ENCODE measurements around the gene PLK5. TPM values are rescaled to one million over a fixed set of nuclear protein-coding genes. Genes with fewer than 3 reads are reported as not detected.

The PLK5 gene
- total RNA-seq, 1 donor from 2014 or later = not detected

DNA sequence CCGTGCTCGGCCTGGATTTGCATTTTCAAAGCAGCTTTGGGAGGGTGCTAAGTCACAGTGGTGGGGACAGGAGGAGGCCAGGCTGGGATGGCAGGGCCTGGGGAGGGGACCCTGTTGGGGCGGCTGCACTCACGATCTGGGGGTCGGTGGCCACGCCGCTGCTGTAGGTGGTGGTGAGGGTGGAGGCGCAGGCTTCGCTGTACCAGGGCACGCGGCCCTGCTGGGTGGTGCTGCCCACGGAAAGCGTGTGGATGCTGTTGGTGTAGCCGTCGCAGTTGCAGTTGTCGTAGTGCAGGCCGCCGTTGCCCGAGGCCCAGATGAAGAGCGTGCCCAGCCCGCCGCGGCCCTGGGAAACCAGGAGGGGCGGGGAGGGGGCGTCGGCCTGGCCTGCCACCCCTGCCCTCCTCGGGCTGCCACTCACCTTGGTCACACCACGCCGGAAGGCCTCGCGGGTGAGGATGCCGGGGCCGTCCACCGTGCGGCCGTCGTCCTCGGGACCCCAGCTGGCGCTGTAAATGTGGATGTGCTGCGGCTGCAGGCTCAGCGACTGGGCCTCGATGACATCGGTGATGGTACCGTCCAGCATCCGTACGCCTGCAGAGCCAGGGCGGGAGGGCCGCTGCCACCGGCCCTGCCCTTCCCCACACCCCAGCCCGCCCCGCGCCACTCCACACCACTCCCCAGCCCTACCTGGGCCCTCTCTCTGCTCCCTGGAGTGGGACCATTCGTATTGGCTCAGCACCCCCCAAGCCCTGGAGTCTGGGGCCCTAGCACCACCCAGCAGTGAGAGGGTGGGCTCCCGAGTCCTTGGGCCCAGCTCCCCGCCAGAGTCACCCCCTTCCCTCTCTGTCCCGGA is 36.9 kb upstream of the PLK5 start:
- DNase-seq (ENCODE audit: low spot score) = no peak
- intact Hi-C loops (cut with micrococcal nuclease) = no loop called here
- Mint-ChIP-seq H3K9me3 (no peaks in the 10 kb centered on the region), H3K27ac (no peak overlapping the region), H3K36me3 (ENCODE audit: low read depth) (no peaks in the 10 kb centered on the region), H3K27me3 (ENCODE audit: low read depth) (peaks cover 4% of the 10 kb centered on the region), H3K4me1 (ENCODE audit: low read depth) (peaks cover 11% of the 10 kb centered on the region), H3K4me3 (ENCODE audit: low read depth) (no peak overlapping the region)

DNA sequence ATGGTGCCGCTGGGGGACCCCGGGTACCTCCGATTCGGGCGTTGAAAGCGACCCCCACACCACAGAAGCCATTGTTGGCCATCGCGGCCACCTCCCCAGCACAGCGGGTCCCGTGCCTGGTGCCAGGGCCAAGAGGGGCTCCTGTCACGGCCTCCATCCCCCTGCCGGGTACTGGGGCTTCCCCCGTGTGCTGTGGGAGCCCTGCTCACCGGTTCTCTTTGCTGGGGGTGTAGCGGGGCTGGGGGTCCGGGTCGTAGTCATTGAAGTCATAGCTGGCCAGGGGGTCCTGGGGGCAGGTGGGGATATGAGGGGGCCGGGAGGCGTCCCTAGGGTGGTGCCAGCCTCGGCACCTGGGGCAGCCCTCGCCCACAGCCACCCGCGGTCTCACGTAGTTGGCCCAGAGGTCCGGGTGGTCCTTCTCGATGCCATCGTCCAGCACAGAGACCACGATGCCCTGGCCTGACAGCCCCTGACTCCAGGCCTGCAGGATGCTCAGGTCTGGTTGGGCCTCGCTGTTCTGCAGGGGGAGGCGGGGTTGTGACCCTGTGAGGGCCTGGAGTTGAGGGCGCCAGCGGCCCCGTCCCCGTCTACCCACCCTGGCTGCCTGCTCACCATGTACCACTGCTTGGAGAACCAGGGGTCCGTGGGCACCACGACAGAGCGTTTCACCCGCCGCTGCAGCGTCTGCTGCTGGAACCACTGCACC is 36.1 kb upstream of the PLK5 start:
- no peaks in the 10 kb centered on the region for H3K9me3 Mint-ChIP-seq

GRCh38 chr19:1488282-1488601 is 35.6 kb upstream of the PLK5 start:
- DNase-seq (ENCODE audit: low spot score) = no peak
- Mint-ChIP-seq H3K36me3 (ENCODE audit: low read depth) (no peaks in the 10 kb centered on the region), H3K9me3 (no peaks in the 10 kb centered on the region), H3K4me1 (ENCODE audit: low read depth) (peaks cover 11% of the 10 kb centered on the region), H3K27ac (no peak overlapping the region), H3K4me3 (ENCODE audit: low read depth) (no peak overlapping the region), H3K27me3 (ENCODE audit: low read depth) (peaks cover 9% of the 10 kb centered on the region)
- intact Hi-C loops (cut with micrococcal nuclease) = no loop called here

More for the DNA sequence above, 36.1 kb upstream of the PLK5 start:
- Mint-ChIP-seq H3K27ac (no peak overlapping the region), H3K4me1 (ENCODE audit: low read depth) (peaks cover 11% of the 10 kb centered on the region), H3K27me3 (ENCODE audit: low read depth) (peaks cover 9% of the 10 kb centered on the region), H3K4me3 (ENCODE audit: low read depth) (no peak overlapping the region), H3K36me3 (ENCODE audit: low read depth) (no peaks in the 10 kb centered on the region)
- DNase-seq (ENCODE audit: low spot score) = no peak
- intact Hi-C loops (cut with micrococcal nuclease) = no loop called here

- no peak overlapping the region for H3K27ac Mint-ChIP-seq
- no peak for DNase-seq (ENCODE audit: low spot score)
- H3K4me1 Mint-ChIP-seq (ENCODE audit: low read depth) = peaks cover 11% of the 10 kb centered on the region
- peak overlapping the region; percentile 58 for H3K4me3 Mint-ChIP-seq (ENCODE audit: low read depth)
- peaks cover 9% of the 10 kb centered on the region for H3K27me3 Mint-ChIP-seq (ENCODE audit: low read depth)
- intact Hi-C loops (cut with micrococcal nuclease) = loop anchor here (1.0 kb wide), 2 partner anchors 10 to 323 kb away; partner anchors contain the start of genes ATP8B3 and C19orf25
- no peaks in the 10 kb centered on the region for H3K9me3 Mint-ChIP-seq
- no peaks in the 10 kb centered on the region for H3K36me3 Mint-ChIP-seq (ENCODE audit: low read depth)
These were observed 34.2 kb upstream of the PLK5 start for GRCh38 chr19:1489463-1490310.

GRCh38 chr19:1490311-1491113 is 33.4 kb upstream of the PLK5 start, which contains the start of gene PCSK4:
Gene PCSK4 (minus strand): TSS chr19:1490350. CDS start chr19:1490346, 4 bp downstream.
- H3K27me3 Mint-ChIP-seq (ENCODE audit: low read depth) = peaks cover 9% of the 10 kb centered on the region
- H3K9me3 Mint-ChIP-seq = no peaks in the 10 kb centered on the region
- DNase-seq (ENCODE audit: low spot score) = peak; percentile 96
- H3K27ac Mint-ChIP-seq = peak within 1 kb of the TSS; percentile 81
- peaks cover 11% of the 10 kb centered on the region for H3K4me1 Mint-ChIP-seq (ENCODE audit: low read depth)
- H3K36me3 Mint-ChIP-seq (ENCODE audit: low read depth) = no peaks in the 10 kb centered on the region
- intact Hi-C loops (cut with micrococcal nuclease) = loop anchor here (1.0 kb wide), 2 partner anchors 11 to 322 kb away; partner anchors contain the start of genes ATP8B3 and C19orf25
- peak within 1 kb of the TSS; percentile 81 for H3K4me3 Mint-ChIP-seq (ENCODE audit: low read depth)

DNA sequence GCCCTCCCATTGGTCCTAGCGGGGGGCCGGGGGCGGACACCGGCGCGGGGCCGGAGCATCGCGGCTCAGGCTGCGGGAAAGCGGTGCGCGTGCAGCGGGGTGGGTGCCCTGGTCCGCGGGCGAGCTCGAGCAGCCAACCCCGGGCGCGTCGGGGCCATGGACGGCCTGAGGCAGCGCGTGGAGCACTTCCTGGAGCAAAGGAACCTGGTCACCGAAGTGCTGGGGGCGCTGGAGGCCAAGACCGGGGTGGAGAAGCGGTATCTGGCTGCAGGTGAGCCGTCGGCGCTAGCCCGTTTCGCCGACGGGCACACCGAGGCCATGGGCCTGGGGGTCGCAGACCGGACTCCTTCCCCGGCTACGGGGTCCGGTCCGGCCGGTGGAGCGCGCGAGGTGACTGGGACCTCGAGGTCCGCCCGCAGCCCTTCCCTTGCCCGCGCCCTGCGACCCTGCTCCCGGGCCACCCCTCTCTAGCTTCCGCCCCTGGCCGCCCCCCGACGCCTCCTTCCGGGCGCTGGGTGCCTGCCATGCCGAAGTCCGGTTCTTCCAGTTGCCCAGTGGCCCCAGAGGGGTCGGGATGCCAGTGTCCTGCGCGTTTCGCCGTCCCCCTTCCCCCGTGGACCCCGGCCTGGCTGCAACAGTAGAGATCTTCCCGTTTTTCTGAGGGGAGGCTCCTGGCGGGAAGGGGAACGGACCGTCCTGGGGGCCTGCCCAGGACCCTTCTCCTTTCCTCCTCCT is 32.6 kb upstream of the PLK5 start, which contains the start of gene REEP6:
REEP6 (plus strand) TSS at position 68 of the 735 bp plus-strand sequence; CDS start at position 157, 89 bp downstream.
- H3K27ac Mint-ChIP-seq = peak within 1 kb of the TSS; percentile 81
- H3K9me3 Mint-ChIP-seq = no peaks in the 10 kb centered on the region
- H3K36me3 Mint-ChIP-seq (ENCODE audit: low read depth) = no peaks in the 10 kb centered on the region
- H3K27me3 Mint-ChIP-seq (ENCODE audit: low read depth) = peaks cover 9% of the 10 kb centered on the region
- H3K4me1 Mint-ChIP-seq (ENCODE audit: low read depth) = peaks cover 11% of the 10 kb centered on the region
- no peak for DNase-seq (ENCODE audit: low spot score)
- H3K4me3 Mint-ChIP-seq (ENCODE audit: low read depth) = peak within 1 kb of the TSS; percentile 81
- intact Hi-C loops (cut with micrococcal nuclease) = no loop called here

DNA sequence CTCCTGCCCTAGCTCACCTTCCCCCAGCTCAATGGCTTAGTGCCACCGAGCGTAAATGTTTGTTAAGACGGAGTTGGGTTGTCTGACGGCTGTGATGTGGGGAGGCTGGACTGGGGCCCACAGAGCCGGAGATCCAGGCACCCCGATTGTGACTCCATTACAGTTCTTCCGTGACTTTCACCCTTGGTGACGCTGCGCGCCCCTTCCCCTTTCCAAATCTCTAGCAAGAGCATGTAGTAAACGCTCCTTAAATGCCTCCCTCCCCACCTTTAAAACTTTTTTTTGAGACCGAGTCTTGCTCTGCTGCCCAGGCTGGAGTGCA is 32.1 kb upstream of the PLK5 start:
- Mint-ChIP-seq H3K36me3 (ENCODE audit: low read depth) (no peaks in the 10 kb centered on the region), H3K4me3 (ENCODE audit: low read depth) (peak overlapping the region; percentile 74), H3K27ac (no peak overlapping the region), H3K9me3 (no peaks in the 10 kb centered on the region), H3K4me1 (ENCODE audit: low read depth) (peaks cover 11% of the 10 kb centered on the region), H3K27me3 (ENCODE audit: low read depth) (peaks cover 9% of the 10 kb centered on the region)
- intact Hi-C loops (cut with micrococcal nuclease) = no loop called here
- DNase-seq (ENCODE audit: low spot score) = no peak

DNA sequence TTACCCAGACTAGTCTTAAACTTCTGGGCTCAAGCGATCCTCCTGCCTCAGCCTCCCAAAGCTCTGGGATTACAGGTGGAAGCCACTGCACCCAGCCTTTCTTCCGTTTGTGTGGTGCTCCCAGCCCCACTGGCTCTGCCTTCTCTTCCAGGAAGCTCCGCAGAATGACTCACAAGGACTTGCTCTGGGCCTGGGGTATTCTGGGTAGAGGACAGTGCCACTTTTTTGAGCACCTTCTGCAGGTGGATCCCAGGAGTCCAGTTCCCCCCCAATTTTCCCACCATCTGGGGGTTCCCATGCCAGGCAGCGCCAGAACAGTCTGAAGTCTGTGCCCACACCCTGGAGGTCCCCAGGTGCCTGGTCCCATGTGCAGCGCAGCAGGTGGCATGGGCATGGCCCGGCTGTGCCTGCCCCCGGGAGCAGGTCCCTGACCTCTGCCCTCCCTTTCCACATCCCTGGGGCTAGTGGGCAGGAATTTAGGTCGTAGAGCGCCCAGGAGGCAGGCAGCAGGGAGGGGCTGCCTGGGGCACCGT is 31.3 kb upstream of the PLK5 start:
- H3K36me3 Mint-ChIP-seq (ENCODE audit: low read depth) = no peaks in the 10 kb centered on the region
- intact Hi-C loops (cut with micrococcal nuclease) = no loop called here
- peaks cover 9% of the 10 kb centered on the region for H3K27me3 Mint-ChIP-seq (ENCODE audit: low read depth)
- H3K4me1 Mint-ChIP-seq (ENCODE audit: low read depth) = peaks cover 11% of the 10 kb centered on the region
- H3K27ac Mint-ChIP-seq = no peak overlapping the region
- no peaks in the 10 kb centered on the region for H3K9me3 Mint-ChIP-seq
- no peak for DNase-seq (ENCODE audit: low spot score)
- H3K4me3 Mint-ChIP-seq (ENCODE audit: low read depth) = peak overlapping the region; percentile 74

DNA sequence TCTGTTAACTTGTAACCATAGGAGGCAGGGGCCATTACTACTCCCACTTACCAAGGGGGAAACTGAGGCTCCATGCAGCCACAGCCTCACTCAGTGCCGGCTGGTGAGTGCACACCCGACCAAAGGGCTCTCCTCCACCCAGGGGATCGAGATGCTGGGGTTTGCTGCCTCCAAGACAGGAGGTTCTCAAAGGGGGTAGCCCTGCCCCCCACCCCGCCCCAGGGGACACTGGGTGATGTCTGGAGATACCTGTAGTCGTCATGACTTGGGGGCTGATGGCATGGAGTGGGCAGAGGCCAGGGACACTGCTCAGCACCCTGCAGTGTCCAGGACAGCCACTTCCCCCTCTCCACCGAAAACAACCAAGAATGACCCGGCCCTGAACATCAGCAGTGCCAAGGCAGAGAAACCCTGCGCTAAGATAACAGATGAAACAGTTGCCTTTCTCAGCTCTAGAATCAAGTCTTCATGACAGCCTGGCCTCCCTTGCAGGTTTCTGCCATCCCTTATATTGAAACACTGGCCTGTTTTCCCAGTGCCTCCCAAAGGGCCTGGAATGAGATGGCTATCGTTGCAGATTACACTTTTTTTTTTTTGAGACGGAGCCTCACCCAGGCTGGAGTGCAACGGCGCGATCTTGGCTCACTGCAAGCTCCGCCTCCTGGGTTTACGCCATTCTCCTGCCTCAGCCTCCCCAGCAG is 29.6 kb upstream of the PLK5 start:
- H3K27ac Mint-ChIP-seq = no peak overlapping the region
- peaks cover 9% of the 10 kb centered on the region for H3K27me3 Mint-ChIP-seq (ENCODE audit: low read depth)
- H3K9me3 Mint-ChIP-seq = no peaks in the 10 kb centered on the region
- H3K36me3 Mint-ChIP-seq (ENCODE audit: low read depth) = no peaks in the 10 kb centered on the region
- peaks cover 11% of the 10 kb centered on the region for H3K4me1 Mint-ChIP-seq (ENCODE audit: low read depth)
- no peak overlapping the region for H3K4me3 Mint-ChIP-seq (ENCODE audit: low read depth)
- intact Hi-C loops (cut with micrococcal nuclease) = no loop called here
- no peak for DNase-seq (ENCODE audit: low spot score)

GRCh38 chr19:1495051-1495798 is 28.7 kb upstream of the PLK5 start:
- H3K9me3 Mint-ChIP-seq = no peaks in the 10 kb centered on the region
- intact Hi-C loops (cut with micrococcal nuclease) = no loop called here
- no peak for DNase-seq (ENCODE audit: low spot score)

More at GRCh38 chr19:1495051-1495798, 28.7 kb upstream of the PLK5 start:
- Mint-ChIP-seq H3K4me1 (ENCODE audit: low read depth) (peaks cover 8% of the 10 kb centered on the region), H3K27me3 (ENCODE audit: low read depth) (peaks cover 9% of the 10 kb centered on the region), H3K4me3 (ENCODE audit: low read depth) (no peak overlapping the region), H3K27ac (no peak overlapping the region), H3K36me3 (ENCODE audit: low read depth) (no peaks in the 10 kb centered on the region)
